NCI-H1105 treated with DMSO at 0.1 percent for 48 hours (cell line): ENCODE results near the gene EIF3CL.
"Not testable (repeated sequence)": the region's sequence is repeated elsewhere in the genome, so short reads cannot be mapped to it uniquely, and the experiment has no call there.

Source experiments
- DNase-seq: peaks from one replicate; lab custom pipeline; 2025; lab: John Stamatoyannopoulos, UW

Gene EIF3CL

GRCh38 chr16:28363408-28363807, 40.2 kb downstream of the EIF3CL start, which contains the start of gene NPIPB6:
Gene NPIPB6 (minus strand): TSS chr16:28363508. CDS start chr16:28362822, 686 bp downstream.
- DNase-seq, result not testable (repeated sequence)

- not testable (repeated sequence) for DNase-seq
Measured at GRCh38 chr16:28362600-28362999, 41.0 kb downstream of the EIF3CL start.

- not testable (repeated sequence) for DNase-seq
Measured at GRCh38 chr16:28338230-28338629, 65.4 kb downstream of the EIF3CL start.

- DNase-seq, result not testable (repeated sequence)
Measured at GRCh38 chr16:28336940-28337710, 66.5 kb downstream of the EIF3CL start.

- DNase-seq, result not testable (repeated sequence)
Measured at GRCh38 chr16:28335678-28336077, 68.0 kb downstream of the EIF3CL start.

DNA sequence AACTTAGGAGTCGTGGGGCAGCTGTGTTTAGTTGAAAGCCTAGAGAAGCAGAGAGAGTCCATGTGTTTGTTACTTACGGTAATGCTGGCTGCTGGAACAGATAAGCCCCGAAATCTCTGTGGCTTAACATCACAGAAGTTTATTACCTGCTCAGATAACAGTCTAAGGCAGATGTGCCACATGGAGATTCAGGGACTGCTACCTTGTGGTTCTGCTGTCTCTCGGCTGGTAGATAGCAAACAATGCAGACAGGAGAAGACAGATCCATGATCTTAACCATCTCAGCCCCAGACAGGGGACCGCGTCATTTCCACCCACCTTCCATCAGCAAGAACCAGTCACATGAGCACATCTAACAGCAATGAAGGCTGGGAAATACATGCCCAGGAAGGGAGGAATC, 71.0 kb downstream of the EIF3CL start:
- not testable (repeated sequence) for DNase-seq

- DNase-seq, result not testable (repeated sequence)
Measured at GRCh38 chr16:28330981-28331380, 72.7 kb downstream of the EIF3CL start.

DNA sequence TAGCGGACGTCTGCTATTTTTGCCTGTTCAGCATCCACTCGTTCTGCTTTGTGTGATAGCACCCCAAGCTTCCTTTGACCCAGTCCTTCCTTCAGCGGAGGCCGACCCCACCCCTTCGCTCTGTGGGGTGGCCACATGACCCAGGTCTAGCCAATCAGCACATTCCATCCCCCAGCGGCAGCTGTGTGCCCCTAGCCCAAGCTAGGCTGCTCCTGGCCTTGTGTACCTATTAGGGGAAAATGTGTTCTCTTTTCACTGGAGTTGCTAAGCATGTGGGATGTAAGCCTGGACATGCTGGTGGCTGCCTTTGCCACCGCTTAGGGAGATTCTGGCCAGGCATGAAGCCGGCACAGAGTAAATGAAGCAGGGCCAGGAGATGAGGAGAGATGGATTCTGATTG, 73.4 kb downstream of the EIF3CL start:
- not testable (repeated sequence) for DNase-seq
